K562 (cell line): ENCODE measurements around the gene FOXO3. TPM values are rescaled to one million over a fixed set of nuclear protein-coding genes. Genes with fewer than 3 reads are reported as not detected.
A peak's percentile ranks its signal among the peaks of the same experiment; 100 is the strongest.

Experiments used
- ATF1 ChIP-seq, 2 experiments: fragments of 450-650 bp in 1 of 2; IDR thresholded peaks; 2 replicates each; pipeline ENCODE4 v1.6.1; 2016; ENCODE audit warnings: missing compliant biosample characterization in 1 of 2, missing genetic modification characterization in 1 of 2
- DDX20 ChIP-seq: fragments of 450-650 bp; IDR thresholded peaks from 2 replicates; pipeline ENCODE4 v1.6.1; 2016; ENCODE audit warnings: missing genetic modification characterization, low read depth, mild to moderate bottlenecking, missing compliant biosample characterization, moderate library complexity
- ETV5 ChIP-seq: sonication (generic); formaldehyde crosslinking; IDR thresholded peaks from 2 replicates; pipeline ENCODE4 v1.4.0; 2020; ENCODE audit warnings: low read depth, mild to moderate bottlenecking, missing genetic modification reagents
- HMGN3 ChIP-seq: IDR thresholded peaks from 2 replicates; pipeline ENCODE4 v1.6.1; 2011; ENCODE audit warnings: borderline replicate concordance, low read depth, mild to moderate bottlenecking, mixed read lengths, low read length; ENCODE audit not compliant: insufficient read length; ENCODE audit errors: extremely low read depth
- HSF4 ChIP-seq: fragments of 250-450 bp; sonication (Bioruptor Pico); IDR thresholded peaks from 2 replicates; pipeline ENCODE4 v2.1.2; 2022; ENCODE audit warnings: mild to moderate bottlenecking, moderate library complexity, borderline replicate concordance
- RB1 ChIP-seq: fragments of 450-650 bp; IDR thresholded peaks from 2 replicates; pipeline ENCODE4 v1.6.1; 2017; ENCODE audit warnings: low read depth, mild to moderate bottlenecking
- SMARCB1 ChIP-seq: IDR thresholded peaks from 2 replicates; pipeline ENCODE4 v1.6.1; 2011; ENCODE audit warnings: improper control_type of control experiment, low read depth; ENCODE audit not compliant: insufficient read length
- SP2 ChIP-seq: IDR thresholded peaks from 2 replicates; pipeline ENCODE4 v1.6.1; 2011; ENCODE audit warnings: mild to moderate bottlenecking, low read depth, low read length, moderate library complexity; ENCODE audit not compliant: poor library complexity, severe bottlenecking; ENCODE audit errors: extremely low read depth
- TAF15 ChIP-seq: fragments of 200-400 bp; formaldehyde crosslinking; IDR thresholded peaks from 2 replicates; pipeline ENCODE4 v1.6.1; 2017; ENCODE audit warnings: mild to moderate bottlenecking, low read depth, low read length, moderate library complexity
- TBP ChIP-seq: optimal IDR thresholded peaks from 2 replicates; pipeline ENCODE3; 2011; ENCODE audit warnings: low read depth, low read length, improper control_type of control experiment
- U2AF2 ChIP-seq: fragments of 200-400 bp; formaldehyde crosslinking; optimal IDR thresholded peaks from 2 replicates; pipeline ENCODE3; 2017; ENCODE audit warnings: low read depth, mild to moderate bottlenecking, low read length
- ZFPM2 ChIP-seq: fragments of 250-450 bp; sonication (Bioruptor Pico); IDR thresholded peaks from 2 replicates; pipeline ENCODE4 v1.5.1; 2022; ENCODE audit warnings: mild to moderate bottlenecking
- ZNF263 ChIP-seq: sonication (generic); formaldehyde crosslinking; IDR thresholded peaks from 2 replicates; pipeline ENCODE4 v1.8.0; 2022; ENCODE audit warnings: mild to moderate bottlenecking, missing genetic modification reagents, borderline replicate concordance
- ZNF324 ChIP-seq: fragments of 250-450 bp; sonication (Bioruptor Pico); IDR thresholded peaks from 2 replicates; pipeline ENCODE4 v1.4.0; 2020; ENCODE audit warnings: mild to moderate bottlenecking
- ZNF444 ChIP-seq: fragments of 250-450 bp; sonication (Bioruptor Pico); IDR thresholded peaks from 2 replicates; pipeline ENCODE4 v1.4.0; 2020; ENCODE audit warnings: mild to moderate bottlenecking, moderate library complexity
- polyA plus RNA-seq, 8 experiments: library from polyadenylated mRNA; depleted of rRNA in 4 of 8; stranded (reverse) in 5 of 8; unstranded in 3 of 8; fragments of >200 nt; fragmentation: Nextera tagmentation in 2 of 8; fragmentation: Illumina TruSeq in 1 of 8; extraction: Ambion mirVana in 2 of 8; extraction: Trizol in 1 of 8; gene quantifications; 2 replicates each; pipeline versions ENCODE4 v1.2.1 to v1.2.3, GENCODE V29; 2011 to 2014; ENCODE audit warnings: inconsistent platforms in 1 of 8, missing spikeins in 1 of 8
- total RNA-seq, 7 experiments: library from RNA; depleted of rRNA in 6 of 7; stranded (reverse); fragments of >200 nt in 6 of 7; fragmentation: Illumina TruSeq in 2 of 7; extraction: Trizol in 2 of 7; gene quantifications; 2 replicates each; pipeline versions ENCODE4 v1.2.1 to v1.2.3, GENCODE V29; 2011 to 2021; ENCODE audit warnings: low replicate concordance in 1 of 7
- TF ChIP-seq, protein P1 (sequence below): fragments of 250-450 bp; sonication (Bioruptor Pico); IDR thresholded peaks from 2 replicates; pipeline ENCODE4 v1.4.0; 2020; ENCODE audit warnings: mild to moderate bottlenecking, moderate library complexity
- TF ChIP-seq, protein P2 (sequence below), 2 experiments: fragments of 150-350 bp in 1 of 2; IDR thresholded peaks; 2 replicates each; pipeline ENCODE4 v1.6.1; 2012 to 2016; ENCODE audit warnings: low read depth in 2 of 2, low read length in 2 of 2, mild to moderate bottlenecking in 1 of 2, moderate library complexity in 1 of 2
- TF ChIP-seq, protein P3 (sequence below): fragments of 250-450 bp; sonication (Bioruptor Pico); IDR thresholded peaks from 2 replicates; pipeline ENCODE4 v1.8.0; 2021; ENCODE audit warnings: borderline replicate concordance, mild to moderate bottlenecking, moderate library complexity; ENCODE audit not compliant: poor library complexity, severe bottlenecking

Gene FOXO3
- total and polyA plus RNA-seq, 9 of the 15 experiments (the other 6 are each of a cell fraction or from before 2014, with no cell fraction given) = 3.0 to 14.6 (median 6.0) TPM

DNA sequence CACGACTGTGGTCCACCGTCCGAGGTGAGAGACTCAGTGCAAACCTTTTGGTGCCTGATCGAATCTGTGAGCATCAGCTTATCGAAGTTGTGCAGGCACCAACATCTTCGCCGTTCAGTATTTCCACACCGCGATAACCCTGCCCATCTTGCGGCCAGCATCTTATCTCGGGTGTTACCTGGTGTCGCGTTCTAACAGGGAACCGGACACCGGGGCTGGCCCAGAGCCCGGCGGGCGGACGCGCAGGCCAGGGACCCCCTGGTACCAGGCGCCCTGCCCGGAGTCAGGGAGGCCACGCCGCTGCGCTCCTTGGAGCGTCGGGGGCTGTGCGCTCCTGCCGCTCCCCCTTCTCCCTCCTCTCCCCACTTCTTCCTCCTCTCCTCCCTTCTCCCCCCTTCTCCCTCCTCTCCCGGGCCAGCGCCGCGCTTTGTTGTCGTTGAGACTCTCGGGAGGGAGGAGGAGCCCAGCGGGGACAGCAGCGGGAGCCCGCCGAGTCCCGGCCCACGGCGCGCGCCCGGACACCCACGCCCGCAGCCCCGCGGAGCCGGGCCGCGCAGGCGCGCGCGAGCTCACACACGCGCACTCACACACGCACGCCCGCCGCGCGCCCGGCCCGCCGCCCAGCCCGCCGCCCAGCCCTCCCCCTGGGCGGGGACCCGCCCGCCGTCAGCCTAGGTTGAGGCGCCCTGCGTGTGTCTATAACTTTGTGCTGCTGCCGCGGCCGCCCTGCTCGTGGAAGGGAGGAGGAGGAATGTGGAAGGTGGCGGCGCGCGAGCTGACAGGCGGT is 1.4 kb upstream of the FOXO3 start (continued):
- no peak for TF ChIP-seq SP2
- peak; percentile 99 for TF ChIP-seq HMGN3
- TF ChIP-seq TBP = peak; percentile 36
- TF ChIP-seq ATF1 (CRISPR knock-in tag; IDR thresholded peaks at IDR 0.05) = no peak
- no peak for TF ChIP-seq ATF1 (tag; IDR thresholded peaks at IDR 0.05)
- no peak for TF ChIP-seq SMARCB1
- TF ChIP-seq HSF4 (CRISPR knock-in tag) = no peak
- peak; percentile 67 for TF ChIP-seq ZNF263 (CRISPR knock-in tag)
- TF ChIP-seq TAF15 = no peak
- no peak for TF ChIP-seq ZNF444
- TF ChIP-seq, protein P1, sequence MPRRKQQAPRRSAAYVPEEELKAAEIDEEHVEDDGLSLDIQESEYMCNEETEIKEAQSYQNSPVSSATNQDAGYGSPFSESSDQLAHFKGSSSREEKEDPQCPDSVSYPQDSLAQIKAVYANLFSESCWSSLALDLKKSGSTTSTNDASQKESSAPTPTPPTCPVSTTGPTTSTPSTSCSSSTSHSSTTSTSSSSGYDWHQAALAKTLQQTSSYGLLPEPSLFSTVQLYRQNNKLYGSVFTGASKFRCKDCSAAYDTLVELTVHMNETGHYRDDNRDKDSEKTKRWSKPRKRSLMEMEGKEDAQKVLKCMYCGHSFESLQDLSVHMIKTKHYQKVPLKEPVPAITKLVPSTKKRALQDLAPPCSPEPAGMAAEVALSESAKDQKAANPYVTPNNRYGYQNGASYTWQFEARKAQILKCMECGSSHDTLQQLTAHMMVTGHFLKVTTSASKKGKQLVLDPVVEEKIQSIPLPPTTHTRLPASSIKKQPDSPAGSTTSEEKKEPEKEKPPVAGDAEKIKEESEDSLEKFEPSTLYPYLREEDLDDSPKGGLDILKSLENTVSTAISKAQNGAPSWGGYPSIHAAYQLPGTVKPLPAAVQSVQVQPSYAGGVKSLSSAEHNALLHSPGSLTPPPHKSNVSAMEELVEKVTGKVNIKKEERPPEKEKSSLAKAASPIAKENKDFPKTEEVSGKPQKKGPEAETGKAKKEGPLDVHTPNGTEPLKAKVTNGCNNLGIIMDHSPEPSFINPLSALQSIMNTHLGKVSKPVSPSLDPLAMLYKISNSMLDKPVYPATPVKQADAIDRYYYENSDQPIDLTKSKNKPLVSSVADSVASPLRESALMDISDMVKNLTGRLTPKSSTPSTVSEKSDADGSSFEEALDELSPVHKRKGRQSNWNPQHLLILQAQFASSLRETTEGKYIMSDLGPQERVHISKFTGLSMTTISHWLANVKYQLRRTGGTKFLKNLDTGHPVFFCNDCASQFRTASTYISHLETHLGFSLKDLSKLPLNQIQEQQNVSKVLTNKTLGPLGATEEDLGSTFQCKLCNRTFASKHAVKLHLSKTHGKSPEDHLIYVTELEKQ (CRISPR knock-in tag) = no peak
- no peak; the same call in 1 of the 2 replicates for TF ChIP-seq RB1
- TF ChIP-seq, protein P2, sequence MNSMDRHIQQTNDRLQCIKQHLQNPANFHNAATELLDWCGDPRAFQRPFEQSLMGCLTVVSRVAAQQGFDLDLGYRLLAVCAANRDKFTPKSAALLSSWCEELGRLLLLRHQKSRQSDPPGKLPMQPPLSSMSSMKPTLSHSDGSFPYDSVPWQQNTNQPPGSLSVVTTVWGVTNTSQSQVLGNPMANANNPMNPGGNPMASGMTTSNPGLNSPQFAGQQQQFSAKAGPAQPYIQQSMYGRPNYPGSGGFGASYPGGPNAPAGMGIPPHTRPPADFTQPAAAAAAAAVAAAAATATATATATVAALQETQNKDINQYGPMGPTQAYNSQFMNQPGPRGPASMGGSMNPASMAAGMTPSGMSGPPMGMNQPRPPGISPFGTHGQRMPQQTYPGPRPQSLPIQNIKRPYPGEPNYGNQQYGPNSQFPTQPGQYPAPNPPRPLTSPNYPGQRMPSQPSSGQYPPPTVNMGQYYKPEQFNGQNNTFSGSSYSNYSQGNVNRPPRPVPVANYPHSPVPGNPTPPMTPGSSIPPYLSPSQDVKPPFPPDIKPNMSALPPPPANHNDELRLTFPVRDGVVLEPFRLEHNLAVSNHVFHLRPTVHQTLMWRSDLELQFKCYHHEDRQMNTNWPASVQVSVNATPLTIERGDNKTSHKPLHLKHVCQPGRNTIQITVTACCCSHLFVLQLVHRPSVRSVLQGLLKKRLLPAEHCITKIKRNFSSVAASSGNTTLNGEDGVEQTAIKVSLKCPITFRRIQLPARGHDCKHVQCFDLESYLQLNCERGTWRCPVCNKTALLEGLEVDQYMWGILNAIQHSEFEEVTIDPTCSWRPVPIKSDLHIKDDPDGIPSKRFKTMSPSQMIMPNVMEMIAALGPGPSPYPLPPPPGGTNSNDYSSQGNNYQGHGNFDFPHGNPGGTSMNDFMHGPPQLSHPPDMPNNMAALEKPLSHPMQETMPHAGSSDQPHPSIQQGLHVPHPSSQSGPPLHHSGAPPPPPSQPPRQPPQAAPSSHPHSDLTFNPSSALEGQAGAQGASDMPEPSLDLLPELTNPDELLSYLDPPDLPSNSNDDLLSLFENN (IDR thresholded peaks at IDR 0.05; ENCODE audit: low read depth in 2 of 2, low read length in 2 of 2) = peak in 1 of 2 experiments; percentile 76; a peak in 2 of 4 replicates
- TF ChIP-seq, protein P3, sequence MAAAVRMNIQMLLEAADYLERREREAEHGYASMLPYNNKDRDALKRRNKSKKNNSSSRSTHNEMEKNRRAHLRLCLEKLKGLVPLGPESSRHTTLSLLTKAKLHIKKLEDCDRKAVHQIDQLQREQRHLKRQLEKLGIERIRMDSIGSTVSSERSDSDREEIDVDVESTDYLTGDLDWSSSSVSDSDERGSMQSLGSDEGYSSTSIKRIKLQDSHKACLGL = no peak
- no peak for TF ChIP-seq U2AF2
- TF ChIP-seq DDX20 (tag) = no peak
- TF ChIP-seq ZFPM2 (CRISPR knock-in tag) = no peak
- TF ChIP-seq ZNF324 = no peak
- no peak for TF ChIP-seq ETV5 (CRISPR knock-in tag)
